ENCODE data around the gene EN1.

The EN1 gene

DNA sequence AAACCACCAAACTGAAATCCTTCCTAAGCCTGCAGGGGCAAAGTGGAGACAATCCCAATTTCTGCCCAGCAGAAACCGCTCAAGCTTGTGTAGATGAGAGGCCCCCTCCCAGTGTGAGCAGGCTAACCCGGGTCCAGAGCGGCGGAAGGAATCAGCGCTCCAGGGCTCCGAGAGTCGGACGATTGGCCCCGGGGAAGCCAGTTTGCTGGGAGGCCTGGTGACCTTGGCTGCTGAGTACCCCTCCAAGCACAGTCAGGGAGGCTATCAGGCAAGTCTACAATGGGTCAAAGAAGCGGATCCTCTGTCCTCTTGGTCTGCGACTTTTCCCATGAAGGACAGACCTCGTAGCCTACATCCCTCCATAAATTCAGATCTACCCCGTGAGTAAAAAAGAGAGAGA, 16.8 kb upstream of the EN1 start:
- FAIRE-seq = no peak
- TF ChIP-seq POLR2A (IDR thresholded peaks at IDR 0.05; ENCODE audit: low read depth, low read length) (no peak), TAF1 (IDR thresholded peaks at IDR 0.05; ENCODE audit: borderline replicate concordance, low read depth, low read length) (no peak), POLR2AphosphoS5 (IDR thresholded peaks at IDR 0.05; ENCODE audit: low read depth, low read length) (no peak)
- no peak for DNase-seq (ENCODE audit: insufficient read length)

DNA sequence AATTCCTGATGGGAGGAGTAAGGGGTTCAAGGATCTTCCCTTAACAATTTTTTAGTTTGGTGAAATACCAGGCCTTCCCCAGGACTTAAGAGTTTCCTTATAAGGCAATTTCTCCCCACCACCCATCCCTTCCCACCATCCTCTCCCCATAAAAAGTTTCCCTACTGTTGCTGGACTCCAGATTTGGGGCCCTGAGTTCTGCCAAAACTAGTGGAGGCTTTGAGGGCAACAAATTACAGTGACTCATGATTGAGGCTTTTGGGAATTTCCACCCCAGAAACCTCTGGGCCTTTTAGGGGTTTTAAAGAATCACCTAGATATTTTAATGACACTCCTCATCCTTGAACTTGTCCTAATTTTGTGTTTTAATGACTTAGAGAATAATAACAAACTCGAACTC, 14.3 kb upstream of the EN1 start:
- TF ChIP-seq POLR2AphosphoS5 (IDR thresholded peaks at IDR 0.05; ENCODE audit: low read depth, low read length) (no peak), POLR2A (IDR thresholded peaks at IDR 0.05; ENCODE audit: low read depth, low read length) (no peak), TAF1 (IDR thresholded peaks at IDR 0.05; ENCODE audit: borderline replicate concordance, low read depth, low read length) (no peak)
- FAIRE-seq (no peak), DNase-seq (ENCODE audit: insufficient read length) (no peak)

DNA sequence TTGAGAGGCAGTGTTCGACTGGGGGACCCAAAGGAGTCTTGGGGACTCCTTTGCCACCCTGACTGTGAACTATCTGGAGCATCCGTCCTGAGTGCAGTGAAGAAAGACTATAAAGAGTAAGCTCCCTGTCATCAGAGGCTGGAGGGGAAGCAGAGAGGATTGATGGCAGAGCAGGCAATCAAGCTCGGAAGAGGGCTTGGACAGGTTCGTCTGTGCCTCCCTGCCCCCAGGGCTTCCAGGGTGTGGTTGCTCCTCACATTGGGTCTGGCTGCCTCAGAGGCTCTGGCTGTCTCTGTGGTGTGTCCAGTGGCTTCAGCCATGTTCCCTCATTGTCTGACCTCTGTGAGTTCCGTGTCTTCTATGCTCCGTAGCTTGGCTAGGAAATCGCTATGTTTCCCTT, 13.8 kb upstream of the EN1 start:
- FAIRE-seq (no peak), DNase-seq (ENCODE audit: insufficient read length) (no peak)
- TF ChIP-seq POLR2A (IDR thresholded peaks at IDR 0.05; ENCODE audit: low read depth, low read length) (no peak), TAF1 (IDR thresholded peaks at IDR 0.05; ENCODE audit: borderline replicate concordance, low read depth, low read length) (no peak), POLR2AphosphoS5 (IDR thresholded peaks at IDR 0.05; ENCODE audit: low read depth, low read length) (no peak)

DNA sequence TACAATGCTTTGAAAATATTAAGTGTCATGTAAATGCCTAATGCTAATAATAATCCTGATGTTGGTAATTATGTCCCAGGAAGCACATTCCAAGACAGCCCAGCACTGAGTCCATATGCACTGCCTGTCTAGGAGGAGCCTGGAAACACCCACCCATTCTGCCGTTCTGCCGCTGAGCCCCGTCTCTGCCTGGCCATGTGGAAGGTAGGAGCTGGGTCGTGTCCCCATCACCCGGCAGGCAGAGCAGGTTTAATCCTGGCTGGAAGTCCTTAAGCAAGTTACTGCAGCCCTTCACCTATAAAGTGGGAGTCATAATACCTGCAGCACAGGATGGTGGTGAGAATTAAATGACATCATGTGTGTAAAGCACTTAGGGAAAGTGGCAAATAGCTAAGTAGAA, 13.1 kb upstream of the EN1 start:
- no peak for DNase-seq (ENCODE audit: insufficient read length)
- FAIRE-seq = no peak
- TF ChIP-seq POLR2AphosphoS5 (IDR thresholded peaks at IDR 0.05; ENCODE audit: low read depth, low read length) (no peak), TAF1 (IDR thresholded peaks at IDR 0.05; ENCODE audit: borderline replicate concordance, low read depth, low read length) (no peak), POLR2A (IDR thresholded peaks at IDR 0.05; ENCODE audit: low read depth, low read length) (no peak)

DNA sequence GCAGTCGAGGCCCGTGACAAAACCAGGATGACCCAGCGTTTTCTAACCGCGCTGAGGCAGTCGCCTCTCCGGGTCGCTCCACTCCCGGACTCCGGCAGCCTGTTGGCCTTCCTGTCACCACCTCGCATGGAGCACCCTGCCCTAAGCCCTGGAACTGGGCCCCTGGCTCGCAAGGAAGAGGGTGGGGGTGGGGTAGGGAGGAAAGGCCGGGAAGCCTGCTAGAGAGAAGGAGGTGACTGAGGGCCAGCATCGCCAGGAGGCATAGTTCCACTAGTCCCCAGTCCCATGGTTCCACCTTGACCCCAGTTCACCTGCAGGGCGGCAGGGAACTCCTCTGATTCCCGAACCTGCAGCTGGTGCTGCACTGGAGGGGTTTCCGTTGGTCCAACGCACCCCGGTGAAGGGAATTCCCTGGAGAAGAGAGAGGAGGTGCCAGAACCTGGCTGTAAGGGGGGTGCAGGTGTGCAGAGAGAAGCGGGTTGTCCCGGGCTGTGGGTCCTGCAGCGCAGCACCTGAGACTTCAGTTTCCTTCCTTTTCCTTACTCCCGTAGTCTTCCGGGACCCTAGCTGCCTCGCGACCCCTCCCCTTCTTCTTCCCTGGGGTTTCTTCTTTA, 11.8 kb upstream of the EN1 start:
- no peak for DNase-seq (ENCODE audit: insufficient read length)
- TF ChIP-seq POLR2A (IDR thresholded peaks at IDR 0.05; ENCODE audit: low read depth, low read length) = no peak
- no peak for TF ChIP-seq TAF1 (IDR thresholded peaks at IDR 0.05; ENCODE audit: borderline replicate concordance, low read depth, low read length)
- no peak for TF ChIP-seq POLR2AphosphoS5 (IDR thresholded peaks at IDR 0.05; ENCODE audit: low read depth, low read length)
- FAIRE-seq = no peak

DNA sequence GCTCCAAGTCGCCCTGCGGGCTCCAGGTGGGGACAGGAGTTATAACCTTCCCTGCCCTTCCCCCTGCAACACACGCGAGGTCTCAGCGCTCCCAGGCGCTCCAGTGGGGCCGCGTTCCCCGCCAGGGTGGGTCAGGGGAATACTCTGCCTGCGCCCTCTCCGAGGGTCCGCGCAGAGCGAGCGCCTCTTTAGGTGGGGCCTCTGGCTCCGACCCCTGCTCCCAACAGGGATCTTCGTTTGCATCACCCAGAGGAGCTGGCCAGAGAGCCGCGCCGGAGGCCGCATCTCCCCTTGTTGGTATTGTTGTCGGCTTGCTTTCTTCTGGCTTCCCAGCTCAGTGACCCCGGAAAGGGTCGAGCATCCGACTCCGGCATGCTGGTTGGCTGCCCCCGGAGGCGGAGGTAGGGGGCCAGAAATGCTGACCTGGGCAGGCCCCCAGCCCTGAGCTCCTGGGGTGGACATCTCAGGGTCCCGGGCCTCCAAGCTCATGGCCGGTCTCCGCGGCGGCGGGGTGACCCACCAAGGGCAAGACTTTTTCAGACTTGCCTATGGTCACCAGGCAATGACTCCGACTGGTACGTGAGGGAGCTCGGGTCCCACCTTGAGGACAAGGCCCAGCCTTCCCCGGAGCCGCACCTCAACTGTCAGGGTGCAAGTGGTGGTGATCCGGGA, 11.2 kb upstream of the EN1 start:
- DNase-seq (ENCODE audit: insufficient read length) (no peak), FAIRE-seq (no peak)
- no peak for TF ChIP-seq POLR2A (IDR thresholded peaks at IDR 0.05; ENCODE audit: low read depth, low read length)
- TF ChIP-seq TAF1 (IDR thresholded peaks at IDR 0.05; ENCODE audit: borderline replicate concordance, low read depth, low read length) = no peak
- no peak for TF ChIP-seq POLR2AphosphoS5 (IDR thresholded peaks at IDR 0.05; ENCODE audit: low read depth, low read length)

DNA sequence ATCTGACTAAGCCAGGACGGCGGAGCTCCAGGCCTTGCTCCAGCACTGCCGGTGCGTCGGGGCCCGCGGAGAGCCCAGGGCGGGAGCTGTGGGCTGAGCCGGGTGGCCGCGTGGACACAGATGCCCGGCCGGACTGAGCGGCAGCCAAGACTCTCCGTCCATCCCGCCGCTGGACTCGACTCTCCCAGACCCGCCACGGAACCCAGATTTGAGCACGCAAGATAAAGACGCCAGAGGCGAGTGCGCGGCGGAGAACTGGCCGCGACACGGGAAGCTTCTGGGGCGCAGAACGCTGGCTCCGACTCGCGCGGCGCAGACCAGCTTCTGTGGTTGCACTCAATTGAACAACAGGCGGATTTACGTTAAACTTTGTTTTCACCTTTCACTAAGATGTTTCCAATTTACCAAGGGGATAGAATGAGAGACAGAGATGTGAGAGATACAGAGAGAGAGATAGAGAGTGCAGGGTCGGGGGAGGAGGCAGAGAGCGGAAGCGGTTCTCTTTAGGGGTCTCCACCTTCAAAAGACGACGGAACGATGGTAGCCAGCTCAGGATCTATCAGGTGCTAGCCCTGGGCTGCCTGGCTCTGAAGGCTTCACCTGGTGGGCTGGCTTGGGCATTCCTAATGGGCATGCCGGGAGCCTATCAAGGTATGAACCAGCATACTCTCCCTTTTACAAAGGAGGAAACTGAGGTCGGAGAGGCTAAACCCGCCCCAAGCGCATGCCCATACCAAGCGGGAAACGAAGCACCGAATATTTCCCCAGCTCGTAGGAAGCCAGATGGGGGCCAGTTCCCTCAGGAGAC, 10.4 kb upstream of the EN1 start:
- TF ChIP-seq POLR2A (IDR thresholded peaks at IDR 0.05; ENCODE audit: low read depth, low read length) (no peak), POLR2AphosphoS5 (IDR thresholded peaks at IDR 0.05; ENCODE audit: low read depth, low read length) (no peak), TAF1 (IDR thresholded peaks at IDR 0.05; ENCODE audit: borderline replicate concordance, low read depth, low read length) (no peak)
- DNase-seq (ENCODE audit: insufficient read length) = no peak
- FAIRE-seq = no peak

DNA sequence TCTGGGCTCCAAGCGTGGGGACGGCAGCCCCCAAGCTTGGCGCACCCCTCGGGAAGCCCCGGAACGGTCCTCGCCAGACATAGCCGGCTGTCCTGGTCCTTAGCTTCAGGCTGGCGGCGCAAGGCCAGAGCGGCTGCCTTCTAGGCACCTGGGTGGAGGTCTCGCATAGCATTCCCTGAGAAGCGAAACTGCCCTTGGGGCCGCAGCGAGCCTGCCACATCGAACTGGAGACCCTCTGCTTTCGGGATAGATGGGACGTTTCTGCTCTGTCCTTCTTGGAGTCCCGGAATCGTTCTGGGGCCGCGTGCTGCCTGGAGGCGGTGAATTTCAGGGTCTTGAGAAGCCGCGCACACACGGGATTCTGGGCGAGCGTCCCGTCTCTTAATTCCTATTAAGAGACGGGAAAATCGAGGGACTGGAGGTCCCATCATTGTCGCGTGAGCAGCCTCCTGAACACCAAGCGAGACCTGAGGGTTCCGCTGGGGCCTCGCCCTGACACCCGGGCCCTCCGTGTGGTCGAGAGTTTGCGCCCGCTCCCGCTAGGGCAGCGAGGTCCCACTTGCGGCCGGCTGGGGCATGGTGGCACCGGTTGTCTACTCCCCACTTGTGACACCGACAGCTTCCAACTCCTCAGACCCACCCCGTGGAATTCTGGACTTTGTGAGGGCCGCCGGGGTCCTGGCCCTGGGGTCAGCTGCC, 9.7 kb upstream of the EN1 start:
- FAIRE-seq (no peak), DNase-seq (ENCODE audit: insufficient read length) (no peak)
- TF ChIP-seq TAF1 (IDR thresholded peaks at IDR 0.05; ENCODE audit: borderline replicate concordance, low read depth, low read length) = no peak
- no peak for TF ChIP-seq POLR2AphosphoS5 (IDR thresholded peaks at IDR 0.05; ENCODE audit: low read depth, low read length)
- no peak for TF ChIP-seq POLR2A (IDR thresholded peaks at IDR 0.05; ENCODE audit: low read depth, low read length)

DNA sequence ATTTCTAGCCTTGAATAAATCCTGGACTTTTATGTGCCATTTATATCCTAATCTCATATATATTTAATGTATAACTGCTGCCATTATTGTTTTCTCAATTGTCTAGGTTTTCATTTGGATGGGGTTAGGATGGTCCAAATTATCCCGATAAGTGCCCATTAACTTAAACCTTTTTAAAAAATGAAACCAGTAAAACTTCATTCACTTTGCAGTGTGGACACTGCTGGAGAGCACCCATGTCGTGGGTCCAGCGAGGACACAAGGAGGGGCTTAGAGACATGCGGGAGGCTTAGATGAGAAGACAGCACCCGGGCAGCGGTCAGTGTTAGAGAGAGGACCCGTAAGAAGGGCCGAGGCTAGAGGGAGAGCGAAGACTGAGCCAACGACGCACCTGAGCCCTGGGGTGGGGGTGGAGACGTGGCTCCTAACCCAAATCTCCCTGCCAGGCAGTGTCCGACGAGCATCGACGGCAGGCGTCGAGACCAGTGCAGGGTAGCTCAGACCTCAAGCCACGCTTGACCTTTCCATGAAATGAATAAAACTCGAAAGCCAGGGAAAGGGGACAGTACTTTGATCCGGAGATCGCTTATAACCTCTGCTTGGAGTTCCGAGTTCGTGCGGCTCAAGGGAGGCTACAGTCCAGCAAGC, 9.0 kb upstream of the EN1 start:
- FAIRE-seq (no peak), DNase-seq (ENCODE audit: insufficient read length) (no peak)

DNA sequence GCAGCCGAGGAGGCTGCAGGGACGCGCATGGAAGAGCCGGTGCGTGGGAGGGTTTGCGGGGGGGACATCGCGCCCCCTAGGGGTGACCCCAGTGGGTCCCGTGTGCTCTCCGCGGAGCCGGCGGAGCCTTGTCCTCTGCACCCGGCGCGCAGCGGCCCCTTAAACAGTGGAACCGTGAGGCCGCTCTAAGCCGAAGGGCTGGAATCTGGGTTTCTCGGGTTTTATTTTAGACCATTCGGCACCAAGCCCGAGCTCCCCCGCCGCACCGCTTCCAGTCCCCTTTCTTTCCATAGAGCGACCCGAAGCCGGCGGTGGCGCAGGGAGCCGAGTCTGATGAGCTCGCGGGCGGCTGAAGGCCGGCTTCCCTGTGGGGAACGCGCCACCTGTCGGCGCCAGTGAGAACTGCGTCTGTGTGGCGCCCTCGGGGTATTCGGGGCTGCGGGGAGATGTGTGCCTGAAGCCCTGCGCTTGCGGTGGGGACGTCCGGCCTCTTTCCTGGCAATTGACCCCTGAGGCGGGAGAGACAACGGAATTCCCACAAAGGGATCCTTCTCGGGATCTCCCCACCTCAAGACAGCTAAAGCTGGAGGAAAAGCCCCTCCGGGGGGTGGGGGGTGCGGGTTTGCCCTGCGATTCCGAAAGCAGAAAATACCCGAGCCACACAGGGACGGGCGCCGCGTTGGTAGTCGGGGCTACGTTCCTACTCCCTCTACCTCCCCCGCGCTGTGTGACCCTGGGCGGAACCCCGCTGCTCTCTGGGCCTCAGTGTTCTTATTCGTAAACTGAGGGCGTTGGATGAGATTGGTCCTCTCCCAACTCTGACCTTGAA, 8.2 kb upstream of the EN1 start:
- FAIRE-seq (no peak), DNase-seq (ENCODE audit: insufficient read length) (peak; percentile 92)
- TF ChIP-seq TAF1 (IDR thresholded peaks at IDR 0.05; ENCODE audit: borderline replicate concordance, low read depth, low read length) (no peak), POLR2A (IDR thresholded peaks at IDR 0.05; ENCODE audit: low read depth, low read length) (no peak), POLR2AphosphoS5 (IDR thresholded peaks at IDR 0.05; ENCODE audit: low read depth, low read length) (no peak)

More for the DNA sequence above, 9.0 kb upstream of the EN1 start:
- TF ChIP-seq POLR2A (IDR thresholded peaks at IDR 0.05; ENCODE audit: low read depth, low read length) (no peak), TAF1 (IDR thresholded peaks at IDR 0.05; ENCODE audit: borderline replicate concordance, low read depth, low read length) (no peak)
